ENCODE results near the gene GPRASP3.

GPRASP3 gene

GRCh38 chrX:102728646-102729045 lies 8.1 kb downstream of the GPRASP3 start:
- H3K27ac ChIP-seq = no peak overlapping the region

GRCh38 chrX:102739657-102740056 lies 19.1 kb downstream of the GPRASP3 start:
- in situ Hi-C loops (cut with HindIII; ENCODE audit: low pct_ligation_motif_present, low sequenced_read_pairs) = no loop called here
- no peaks in the 10 kb centered on the region for H3K36me3 ChIP-seq (replicated peaks)
- no peak overlapping the region for H3K27ac ChIP-seq
- peak; percentile 11 for DNase-seq
- H3K27me3 ChIP-seq (replicated peaks) = no peaks in the 10 kb centered on the region
- no peak for TF ChIP-seq CTCF (IDR thresholded peaks at IDR 0.05; ENCODE audit: low read depth, low read length, missing control alignments)
- H3K4me3 ChIP-seq (ENCODE audit: low read depth, low read length) = no peak overlapping the region

More at GRCh38 chrX:102728646-102729045, 8.1 kb downstream of the GPRASP3 start:
- in situ Hi-C loops (cut with HindIII; ENCODE audit: low pct_ligation_motif_present, low sequenced_read_pairs) = no loop called here
- Histone ChIP-seq H3K4me3 (ENCODE audit: low read depth, low read length) (no peak overlapping the region), H3K36me3 (replicated peaks) (no peaks in the 10 kb centered on the region), H3K27me3 (replicated peaks) (no peaks in the 10 kb centered on the region)
- no peak for DNase-seq
- no peak for TF ChIP-seq CTCF (IDR thresholded peaks at IDR 0.05; ENCODE audit: low read depth, low read length, missing control alignments)

- Histone ChIP-seq H3K27ac (no peak overlapping the region), H3K36me3 (replicated peaks) (no peaks in the 10 kb centered on the region), H3K27me3 (replicated peaks) (no peaks in the 10 kb centered on the region), H3K4me3 (ENCODE audit: low read depth, low read length) (no peak overlapping the region)
- no peak for TF ChIP-seq CTCF (IDR thresholded peaks at IDR 0.05; ENCODE audit: low read depth, low read length, missing control alignments)
- DNase-seq = no peak
- in situ Hi-C loops (cut with HindIII; ENCODE audit: low pct_ligation_motif_present, low sequenced_read_pairs) = no loop called here
Observed at GRCh38 chrX:102744307-102744706, 23.8 kb downstream of the GPRASP3 start.

GRCh38 chrX:102745513-102745856 lies 24.9 kb downstream of the GPRASP3 start:
- in situ Hi-C loops (cut with HindIII; ENCODE audit: low pct_ligation_motif_present, low sequenced_read_pairs) = no loop called here
- no peaks in the 10 kb centered on the region for H3K36me3 ChIP-seq (replicated peaks)
- peak overlapping the region; percentile 61 for H3K4me3 ChIP-seq (ENCODE audit: low read depth, low read length)
- no peaks in the 10 kb centered on the region for H3K27me3 ChIP-seq (replicated peaks)
- no peak for DNase-seq
- H3K27ac ChIP-seq = no peak overlapping the region
- TF ChIP-seq CTCF (IDR thresholded peaks at IDR 0.05; ENCODE audit: low read depth, low read length, missing control alignments) = no peak

GRCh38 chrX:102745857-102746584 lies 25.5 kb downstream of the GPRASP3 start:
- in situ Hi-C loops (cut with HindIII; ENCODE audit: low pct_ligation_motif_present, low sequenced_read_pairs) = no loop called here
- no peaks in the 10 kb centered on the region for H3K36me3 ChIP-seq (replicated peaks)
- no peak overlapping the region for H3K27ac ChIP-seq
- TF ChIP-seq CTCF (IDR thresholded peaks at IDR 0.05; ENCODE audit: low read depth, low read length, missing control alignments) = no peak
- no peak for DNase-seq
- H3K27me3 ChIP-seq (replicated peaks) = no peaks in the 10 kb centered on the region
- peak overlapping the region; percentile 61 for H3K4me3 ChIP-seq (ENCODE audit: low read depth, low read length)

- H3K27ac ChIP-seq = no peak overlapping the region
- peak; percentile 29 for DNase-seq
- H3K4me3 ChIP-seq (ENCODE audit: low read depth, low read length) = no peak overlapping the region
- no peaks in the 10 kb centered on the region for H3K27me3 ChIP-seq (replicated peaks)
- in situ Hi-C loops (cut with HindIII; ENCODE audit: low pct_ligation_motif_present, low sequenced_read_pairs) = no loop called here
- no peak for TF ChIP-seq CTCF (IDR thresholded peaks at IDR 0.05; ENCODE audit: low read depth, low read length, missing control alignments)
- no peaks in the 10 kb centered on the region for H3K36me3 ChIP-seq (replicated peaks)
Observed at GRCh38 chrX:102765217-102765616, 44.7 kb downstream of the GPRASP3 start.

Data from brain microvascular endothelial cell (primary cell).